Calu3 (cell line): Measurements from ENCODE around the gene CFAP97D1. TPM values are rescaled to one million over a fixed set of nuclear protein-coding genes. Genes with fewer than 3 reads are reported as not detected.

Experiments
- BruUV-seq: library from RNA; stranded (reverse); fragments of 400-500 nt; replicated peaks from 2 replicates; lab custom pipeline; 2021; lab: Mats Ljungman, UMichigan
- CTCF ChIA-PET: fragments of 300-600 bp; sonication (Branson Sonifier 250); formaldehyde crosslinking; loops from one replicate; lab custom pipeline; 2022; ENCODE audit warnings: antibody characterized with exemption; lab: Charles Lee
- DNase-seq: peaks from one replicate; pipeline ENCODE4 v3.0.0; 2022
- H3K27ac Mint-ChIP-seq: one replicate; pipeline ENCODE4 v1.8.0; 2022; ENCODE audit warnings: mixed read lengths; ENCODE audit not compliant: unreplicated experiment
- H3K27me3 Mint-ChIP-seq: one replicate; pipeline ENCODE4 v1.8.0; 2022; ENCODE audit warnings: mixed read lengths; ENCODE audit not compliant: unreplicated experiment
- H3K36me3 Mint-ChIP-seq: one replicate; pipeline ENCODE4 v1.8.0; 2022; ENCODE audit warnings: mild to moderate bottlenecking, moderate library complexity, mixed read lengths; ENCODE audit not compliant: insufficient read depth, unreplicated experiment
- H3K4me1 Mint-ChIP-seq: one replicate; pipeline ENCODE4 v1.8.0; 2022; ENCODE audit warnings: mild to moderate bottlenecking, low read depth, mixed read lengths; ENCODE audit not compliant: unreplicated experiment
- H3K4me3 Mint-ChIP-seq: one replicate; pipeline ENCODE4 v1.8.0; 2022; ENCODE audit warnings: mild to moderate bottlenecking, low read depth, moderate library complexity, mixed read lengths; ENCODE audit not compliant: unreplicated experiment
- H3K9me3 Mint-ChIP-seq: one replicate; pipeline ENCODE4 v1.8.0; 2022; ENCODE audit warnings: low read depth, mixed read lengths; ENCODE audit not compliant: unreplicated experiment
- CTCF ChIP-seq: fragments of 200-600 bp; IDR thresholded peaks from one replicate; pipeline ENCODE4 v1.8.0; 2022; ENCODE audit warnings: antibody characterized with exemption; ENCODE audit not compliant: unreplicated experiment
- intact Hi-C: fragments of 100-400 bp; cut with micrococcal nuclease; formaldehyde crosslinking; loops from one replicate; pipeline ENCODE4 v1.10.0; 2022; ENCODE audit not compliant: unreplicated experiment
- total RNA-seq: library from RNA; stranded (reverse); gene quantifications from 2 replicates; pipeline ENCODE4 v1.2.3, GENCODE V29; 2022

CFAP97D1 gene
- total RNA-seq, 1 experiment from 2014 or later: not detected

- Mint-ChIP-seq H3K4me1 (peaks cover 16% of the 10 kb centered on the region), H3K36me3 (peaks cover 62% of the 10 kb centered on the region)
- intact Hi-C loops: no loop called here
These were observed 10.8 kb upstream of the CFAP97D1 start for GRCh38 chr17:43769426-43769825.

DNA sequence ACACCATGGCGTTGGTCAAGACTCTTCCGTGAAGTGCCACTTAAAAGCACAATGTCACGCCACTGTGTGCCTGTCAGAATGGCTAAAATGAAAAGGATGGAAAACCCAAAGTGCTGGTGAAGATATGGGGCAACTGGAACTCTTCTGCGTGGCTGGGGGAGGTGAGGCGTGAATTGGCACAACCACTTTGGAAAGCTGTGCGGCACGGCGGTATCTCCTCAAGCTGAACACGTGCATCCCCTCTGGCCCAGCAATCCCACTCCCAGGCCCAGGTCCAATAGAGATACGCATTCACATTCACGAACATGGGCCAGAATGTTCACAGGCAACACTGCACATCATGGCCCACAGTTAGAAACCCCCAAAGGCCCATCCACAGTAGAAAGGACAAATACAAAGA, 10.4 kb upstream of the CFAP97D1 start:
- Mint-ChIP-seq H3K36me3 (peaks cover 63% of the 10 kb centered on the region), H3K27me3 (no peaks in the 10 kb centered on the region), H3K27ac (no peak overlapping the region), H3K4me1 (peaks cover 16% of the 10 kb centered on the region), H3K9me3 (no peaks in the 10 kb centered on the region), H3K4me3 (no peak overlapping the region)
- DNase-seq: no peak
- BruUV-seq: no TSS peak
- intact Hi-C loops: no loop called here
- CTCF ChIA-PET: no interaction called here
- TF ChIP-seq CTCF: no peak

More at GRCh38 chr17:43769426-43769825, 10.8 kb upstream of the CFAP97D1 start:
- no peak for DNase-seq
- H3K9me3 Mint-ChIP-seq: no peaks in the 10 kb centered on the region
- no TSS peak for BruUV-seq
- H3K27me3 Mint-ChIP-seq: no peaks in the 10 kb centered on the region
- no peak overlapping the region for H3K4me3 Mint-ChIP-seq
- no peak overlapping the region for H3K27ac Mint-ChIP-seq
- CTCF ChIA-PET: no interaction called here
- TF ChIP-seq CTCF: no peak

GRCh38 chr17:43770957-43771356, 9.3 kb upstream of the CFAP97D1 start:
- Mint-ChIP-seq H3K27me3 (no peaks in the 10 kb centered on the region), H3K4me1 (peaks cover 17% of the 10 kb centered on the region), H3K9me3 (no peaks in the 10 kb centered on the region), H3K4me3 (no peak overlapping the region), H3K36me3 (peaks cover 73% of the 10 kb centered on the region), H3K27ac (no peak overlapping the region)
- CTCF ChIA-PET: no interaction called here
- no TSS peak for BruUV-seq
- no peak for DNase-seq
- TF ChIP-seq CTCF: no peak
- intact Hi-C loops: no loop called here

DNA sequence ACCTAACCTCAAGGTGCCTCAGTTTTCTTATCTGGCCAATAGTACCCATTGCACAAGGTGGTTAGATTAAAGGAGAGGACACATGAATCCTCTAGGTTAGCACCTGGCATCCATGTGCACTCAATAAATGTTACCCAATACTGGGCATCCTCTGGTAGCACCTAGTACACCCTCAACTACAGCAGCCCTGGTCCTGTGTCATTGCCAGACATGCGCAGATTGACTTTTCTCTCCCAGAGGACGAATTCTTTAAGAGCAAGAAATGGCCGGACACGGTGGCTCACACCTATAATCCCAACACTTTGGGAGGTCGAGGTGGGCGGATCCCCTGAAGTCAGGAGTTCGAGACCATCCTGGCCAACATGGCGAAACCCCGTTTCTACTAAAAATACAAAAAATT, 8.8 kb upstream of the CFAP97D1 start:
- intact Hi-C loops: no loop called here
- peaks cover 74% of the 10 kb centered on the region for H3K36me3 Mint-ChIP-seq
- TF ChIP-seq CTCF: no peak
- H3K27me3 Mint-ChIP-seq: no peaks in the 10 kb centered on the region
- CTCF ChIA-PET: interaction anchor here (0.6 to 1.3 kb wide), 2 partner anchors 28 to 75 kb away, joined by 4 to 5 read pairs; partner anchors contain the start of gene CD300LG
- no peak overlapping the region for H3K4me3 Mint-ChIP-seq
- BruUV-seq: no TSS peak
- H3K4me1 Mint-ChIP-seq: peaks cover 22% of the 10 kb centered on the region
- no peak overlapping the region for H3K27ac Mint-ChIP-seq
- DNase-seq: no peak
- no peaks in the 10 kb centered on the region for H3K9me3 Mint-ChIP-seq
